Spleen (tissue), 11 donors: ENCODE results near the gene REXO5. TPM values are rescaled to one million over a fixed set of nuclear protein-coding genes. Genes with fewer than 3 reads are reported as not detected.
A peak's percentile ranks its signal among the peaks of the same experiment; 100 is the strongest.
"Not testable (repeated sequence)": the region's sequence is repeated elsewhere in the genome, so short reads cannot be mapped to it uniquely, and the experiment has no call there.

ENCODE experiments used
- DNase-seq: peaks from one replicate; pipeline ENCODE4 v3.0.0-alpha.2; 2020
- H3K27ac ChIP-seq, 8 donors: fragments of 200-600 bp; sonication (generic) in 7 of 8; 1 replicate in 4 of 8; 2 replicates in 4 of 8; pipeline versions ENCODE4 v1.5.0 to v1.8.0; 2016 to 2021; ENCODE audit warnings: inconsistent platforms in 4 of 8, mild to moderate bottlenecking in 4 of 8, moderate library complexity in 1 of 8
- H3K27me3 ChIP-seq, 7 donors: fragments of 200-600 bp; sonication (generic) in 6 of 7; replicated peaks in 1 of 7; 1 replicate in 4 of 7; 2 replicates in 3 of 7; pipeline versions ENCODE4 v1.5.0 to v1.8.0; 2016 to 2021; ENCODE audit warnings: inconsistent platforms in 3 of 7, mild to moderate bottlenecking in 1 of 7
- H3K36me3 ChIP-seq, 6 donors: fragments of 200-600 bp; sonication (generic) in 5 of 6; 1 replicate in 4 of 6; 2 replicates in 2 of 6; pipeline versions ENCODE4 v1.5.0 to v1.8.0; 2016 to 2021; ENCODE audit warnings: inconsistent platforms in 2 of 6
- H3K4me1 ChIP-seq, 6 donors: fragments of 200-600 bp; sonication (generic) in 5 of 6; 1 replicate in 3 of 6; 2 replicates in 3 of 6; pipeline versions ENCODE4 v1.5.0 to v1.8.0; 2016 to 2021; ENCODE audit warnings: inconsistent platforms in 3 of 6
- H3K4me3 ChIP-seq, 8 donors: fragments of 200-600 bp; sonication (generic) in 7 of 8; 1 replicate in 4 of 8; 2 replicates in 4 of 8; pipeline versions ENCODE4 v1.5.0 to v1.8.0; 2016 to 2021; ENCODE audit warnings: inconsistent platforms in 4 of 8, mild to moderate bottlenecking in 4 of 8, moderate library complexity in 2 of 8
- H3K9me3 ChIP-seq, 8 donors: fragments of 200-600 bp; sonication (generic) in 7 of 8; 1 replicate in 4 of 8; 2 replicates in 4 of 8; pipeline versions ENCODE4 v1.5.0 to v1.8.0; 2016 to 2021; ENCODE audit warnings: inconsistent platforms in 4 of 8
- CTCF ChIP-seq, 11 experiments: fragments of 200-600 bp in 7 of 11; fragments of 450-650 bp in 4 of 11; sonication (generic) in 4 of 11; IDR thresholded peaks in 8 of 11; conservative IDR thresholded peaks in 3 of 11; 1 replicate in 7 of 11; 2 replicates in 4 of 11; pipeline versions ENCODE4 v1.4.0 to v1.8.0; 2016 to 2021; ENCODE audit warnings: antibody characterized with exemption in 11 of 11, inconsistent platforms in 4 of 11, mild to moderate bottlenecking in 1 of 11
- POLR2A ChIP-seq, 3 donors: fragments of 450-650 bp; IDR thresholded peaks; one replicate each; pipeline ENCODE4 v1.5.1; 2017; ENCODE audit warnings: antibody characterized with exemption in 3 of 3, mild to moderate bottlenecking in 1 of 3
- POLR2AphosphoS5 ChIP-seq, 3 donors: sonication (generic); formaldehyde crosslinking; IDR thresholded peaks; one replicate each; pipeline ENCODE4 v1.5.1; 2017; ENCODE audit warnings: antibody characterized with exemption in 3 of 3
- WGBS, 5 donors: extraction: QIAGEN DNeasy Blood & Tissue Kit in 3 of 5; methylation state at CpG; one replicate each; pipeline versions ENCODE4 v1.1.5 to v1.1.7; 2013 to 2018; 5-methylcytosine and 5-hydroxymethylcytosine counted together
- intact Hi-C: fragments of 100-400 bp; cut with DNase I; formaldehyde crosslinking; loops from one replicate; pipeline ENCODE4 v1.15.0; 2023; ENCODE audit warnings: low total_unique reads
- polyA plus RNA-seq, 3 donors: library from polyadenylated mRNA; stranded (reverse); fragments of 200-250 nt; gene quantifications; one replicate each; pipeline ENCODE4 v1.2.1, GENCODE V29; 2013
- total RNA-seq, 7 donors: library from RNA; depleted of rRNA in 3 of 7; stranded (reverse); fragments of >200 nt in 3 of 7; fragmentation: NEBNext Ultra II Directional in 4 of 7; extraction: Animal tissue kit (Norgen Biotek cat#: 25700) in 4 of 7; gene quantifications; one replicate each; pipeline versions ENCODE4 v1.1.0 to v1.2.1, GENCODE V29; 2016 to 2021
- donor health status: healthy with polysubstance abuse.
- donor health status: DM: no; HTN: no; CAD: no; lungs with moderate emphysema.
- donor health status: DM: no; HTN: no; CAD: no.
- donor health status: Bipolar disorder and iron deficiency.
- donor health status: healthy.
- donor health status: DM: no; HTN: no; CAD: no.
- donor health status: DM: yes; HTN: yes; CAD: no.

The REXO5 gene
- total and polyA plus RNA-seq, 10 donors = 0.46 to 3.7 (median 1.5) TPM

- 34 to 48% (median 37%) methylated on average over 1 of the region's 1 CpG for WGBS, 5 donors
- H3K36me3 ChIP-seq = peaks cover 0 to 45% (median 13%) of the 10 kb centered on the region in 6 donors
- H3K4me3 ChIP-seq = no peak overlapping the region
- no peak for DNase-seq
- H3K9me3 ChIP-seq = no peaks in the 10 kb centered on the region
- intact Hi-C loops = no loop called here
- no peak for TF ChIP-seq POLR2A (IDR thresholded peaks at IDR 0.05)
- TF ChIP-seq POLR2AphosphoS5 (IDR thresholded peaks at IDR 0.05) = no peak
- TF ChIP-seq CTCF (IDR thresholded peaks at IDR 0.05 in 8 of 11, conservative IDR thresholded peaks at IDR 0.05 in 3 of 11) = no peak
- H3K27me3 ChIP-seq = no peaks in the 10 kb centered on the region
- peaks cover 0 to 18% (median 13%) of the 10 kb centered on the region in 6 donors for H3K4me1 ChIP-seq
- no peak overlapping the region for H3K27ac ChIP-seq
Measured at GRCh38 chr16:20801278-20801677, 5.0 kb upstream of the REXO5 start.

GRCh38 chr16:20803192-20803560, 3.2 kb upstream of the REXO5 start:
- Histone ChIP-seq H3K36me3 (peaks cover 0 to 27% (median 5%) of the 10 kb centered on the region in 6 donors), H3K4me3 (no peak overlapping the region), H3K27ac (no peak overlapping the region), H3K9me3 (no peaks in the 10 kb centered on the region), H3K4me1 (peaks cover 0 to 33% (median 22%) of the 10 kb centered on the region in 6 donors), H3K27me3 (no peaks in the 10 kb centered on the region)
- DNase-seq = no peak
- WGBS, 5 donors = 88 to 93% (median 91%) methylated on average over 2 of the region's 2 CpGs
- intact Hi-C loops = no loop called here
- no peak for TF ChIP-seq POLR2AphosphoS5 (IDR thresholded peaks at IDR 0.05)
- no peak for TF ChIP-seq POLR2A (IDR thresholded peaks at IDR 0.05)
- TF ChIP-seq CTCF (IDR thresholded peaks at IDR 0.05 in 8 of 11, conservative IDR thresholded peaks at IDR 0.05 in 3 of 11) = no peak

- no peak for DNase-seq
- no peak overlapping the region for H3K27ac ChIP-seq
- 91 to 98% (median 94%) methylated on average over 7 of the region's 7 CpGs for WGBS, 5 donors
- no peak overlapping the region for H3K4me3 ChIP-seq
- intact Hi-C loops = no loop called here
- H3K9me3 ChIP-seq = no peaks in the 10 kb centered on the region
- H3K36me3 ChIP-seq = peaks cover 0 to 22% (median under 1%) of the 10 kb centered on the region in 6 donors
- H3K27me3 ChIP-seq = no peaks in the 10 kb centered on the region
- peaks cover 0 to 34% (median 22%) of the 10 kb centered on the region in 6 donors for H3K4me1 ChIP-seq
- TF ChIP-seq POLR2A (IDR thresholded peaks at IDR 0.05) (no peak), CTCF (IDR thresholded peaks at IDR 0.05 in 8 of 11, conservative IDR thresholded peaks at IDR 0.05 in 3 of 11) (no peak), POLR2AphosphoS5 (IDR thresholded peaks at IDR 0.05) (no peak)
Measured at GRCh38 chr16:20803561-20804214, 2.6 kb upstream of the REXO5 start.

GRCh38 chr16:20805684-20806167, 601 bp upstream of the REXO5 start:
- Histone ChIP-seq H3K36me3 (peaks cover 0 to 16% (median 0%) of the 10 kb centered on the region in 6 donors), H3K4me3 (peak overlapping the region; percentile 54 to 87 (median 74)), H3K27ac (peak overlapping the region; percentile 72 to 91 (median 88)), H3K4me1 (peaks cover 0 to 34% (median 22%) of the 10 kb centered on the region in 6 donors)
- WGBS, 5 donors = 14 to 22% (median 16%) methylated on average over 12 of the region's 12 CpGs
- H3K27me3 ChIP-seq, H3K9me3 ChIP-seq, intact Hi-C loops, DNase-seq: not testable (repeated sequence)
